Suppressor macrophage treated with lipopolysaccharide for 4 hours (primary cell): ENCODE data around the gene SGMS1.

Experiments
- DNase-seq: peaks from one replicate; pipeline ENCODE4 v3.0.0-alpha.2; 2020

Gene SGMS1

DNA sequence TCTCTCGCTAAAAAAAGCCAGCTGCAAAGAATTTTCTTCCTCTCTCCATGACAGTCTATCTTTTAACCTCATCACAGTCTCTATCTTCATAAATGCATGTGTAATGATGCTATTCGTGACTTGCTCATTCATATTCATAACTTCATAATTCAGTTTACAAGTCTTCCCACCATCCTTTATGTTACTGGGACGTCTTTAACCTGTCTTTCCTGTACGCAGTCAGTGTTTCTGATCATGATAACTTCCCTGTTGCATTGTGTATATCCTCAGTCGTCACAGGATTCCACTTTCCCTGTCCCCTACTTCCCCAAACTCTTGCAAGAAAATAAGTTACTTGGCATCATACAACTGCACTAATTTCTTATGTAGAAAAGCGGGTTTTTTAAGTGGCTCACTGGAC is 206.9 kb downstream of the SGMS1 start:
- no peak for DNase-seq

GRCh38 chr10:50416181-50416824 is 207.5 kb downstream of the SGMS1 start:
- DNase-seq: no peak

- no peak for DNase-seq
These were observed 208.5 kb downstream of the SGMS1 start for GRCh38 chr10:50415292-50415691.

DNA sequence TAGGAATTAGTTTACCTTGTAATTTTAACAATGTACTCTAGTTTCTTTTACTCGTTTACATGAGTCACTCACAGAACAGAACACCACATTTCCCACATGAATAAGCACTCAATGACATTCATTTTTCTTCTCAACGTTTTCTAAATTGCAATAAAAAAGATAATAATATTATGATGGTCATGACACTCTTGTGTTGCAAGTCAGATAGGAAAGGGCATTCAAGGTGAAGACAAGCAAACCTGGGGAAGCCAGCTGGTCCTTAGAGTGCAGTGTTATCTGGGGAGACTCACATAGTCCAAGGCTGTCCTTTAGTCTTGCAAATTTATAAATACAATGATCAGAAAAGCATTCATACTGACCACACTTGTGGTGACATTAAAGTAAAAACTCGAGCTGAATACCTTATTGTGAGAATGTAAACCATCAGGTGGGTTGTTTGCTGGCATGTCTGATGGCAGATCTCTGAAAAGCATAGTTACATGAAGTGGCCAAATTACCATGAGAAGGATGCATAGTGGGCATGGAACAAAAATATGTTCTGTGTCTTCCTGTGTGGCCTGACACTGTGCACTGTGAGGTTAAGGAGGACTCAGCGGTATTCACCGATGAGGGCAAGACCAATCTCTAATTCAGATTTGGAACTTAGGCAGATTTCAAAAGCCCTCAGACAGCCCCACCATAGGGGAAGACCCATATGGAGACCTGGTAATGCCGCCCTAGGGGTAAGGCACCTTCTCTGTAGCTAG is 213.5 kb downstream of the SGMS1 start:
- no peak for DNase-seq

DNA sequence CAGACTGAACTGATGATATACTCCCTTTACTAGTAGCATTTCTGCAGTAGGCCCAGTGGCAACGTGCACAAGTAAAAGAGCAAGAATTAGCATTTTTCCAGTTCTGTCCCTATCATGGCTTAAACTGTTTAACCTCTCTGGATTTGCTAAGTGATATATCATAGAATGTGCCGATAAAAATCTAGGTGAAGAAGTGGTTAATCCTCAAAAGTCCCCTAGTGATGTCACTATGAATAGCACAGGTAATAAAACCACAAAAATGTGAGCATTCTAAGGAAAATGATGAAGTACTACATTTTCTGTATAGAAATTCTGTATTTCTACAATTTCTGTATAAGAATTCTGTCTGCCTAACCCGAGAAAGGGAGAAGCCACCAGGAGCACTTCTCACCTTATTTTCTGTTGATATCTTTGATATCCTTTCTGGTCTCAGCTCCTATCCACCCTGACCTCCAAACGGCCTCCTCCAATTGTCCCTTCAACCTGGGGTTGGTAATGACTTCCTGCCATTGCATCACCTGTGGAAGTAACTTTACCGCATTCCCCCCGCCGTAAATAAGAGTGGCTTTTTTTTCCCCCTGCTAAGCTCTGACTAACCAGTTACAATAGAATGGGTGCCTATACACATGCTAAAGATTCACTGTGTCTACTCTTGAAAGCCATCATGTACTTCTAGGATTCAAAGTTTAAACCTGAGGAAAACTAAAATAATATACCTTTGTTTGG is 216.5 kb downstream of the SGMS1 start:
- DNase-seq: no peak

- DNase-seq: no peak
These were observed 217.2 kb downstream of the SGMS1 start for GRCh38 chr10:50406457-50407070.

GRCh38 chr10:50405723-50406122 is 218.0 kb downstream of the SGMS1 start:
- DNase-seq: no peak

- no peak for DNase-seq
These were observed 219.6 kb downstream of the SGMS1 start for GRCh38 chr10:50404021-50404773.

DNA sequence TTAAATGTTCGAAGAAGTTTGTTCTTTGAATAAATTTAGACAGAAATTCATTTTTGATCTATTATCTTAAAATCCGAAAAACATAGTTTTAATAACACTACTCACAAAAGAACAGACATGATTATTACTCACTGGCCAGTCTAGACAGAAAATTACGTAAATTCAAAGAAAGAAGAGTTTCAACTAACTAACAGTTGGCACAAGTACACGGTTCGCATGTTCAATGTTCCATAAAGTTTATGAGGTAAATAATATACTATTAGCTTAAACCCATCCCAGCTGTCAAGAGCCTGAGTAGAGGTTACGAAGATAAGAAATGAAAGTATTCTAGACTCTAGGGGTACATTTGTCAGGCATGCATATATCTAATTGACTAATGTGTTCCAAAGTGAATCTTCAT is 220.7 kb downstream of the SGMS1 start:
- DNase-seq: no peak

GRCh38 chr10:50402466-50402865 is 221.3 kb downstream of the SGMS1 start:
- no peak for DNase-seq

- DNase-seq: peak; percentile 49
These were observed 223.1 kb downstream of the SGMS1 start for GRCh38 chr10:50400694-50401093.

DNA sequence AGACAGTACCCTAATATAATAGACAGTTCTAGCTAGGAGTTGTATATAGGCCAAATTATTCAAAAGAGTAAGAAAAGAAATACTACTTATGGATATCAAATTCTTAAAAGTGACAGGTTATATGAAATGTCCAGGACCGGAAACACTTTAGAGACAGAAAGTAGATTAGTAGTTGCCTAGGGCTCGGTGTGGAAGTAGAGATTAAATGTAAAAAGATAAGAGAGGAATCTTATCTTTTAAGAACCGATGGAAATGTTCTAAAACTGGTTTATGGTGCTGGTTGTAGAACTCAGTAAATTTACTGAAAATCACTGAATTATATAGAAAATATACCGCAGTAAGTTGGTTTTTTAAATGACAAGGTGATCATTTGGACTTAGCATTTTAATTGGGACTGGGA is 224.9 kb downstream of the SGMS1 start:
- DNase-seq: no peak

GRCh38 chr10:50398381-50398780 is 225.4 kb downstream of the SGMS1 start:
- DNase-seq: peak; percentile 46

DNA sequence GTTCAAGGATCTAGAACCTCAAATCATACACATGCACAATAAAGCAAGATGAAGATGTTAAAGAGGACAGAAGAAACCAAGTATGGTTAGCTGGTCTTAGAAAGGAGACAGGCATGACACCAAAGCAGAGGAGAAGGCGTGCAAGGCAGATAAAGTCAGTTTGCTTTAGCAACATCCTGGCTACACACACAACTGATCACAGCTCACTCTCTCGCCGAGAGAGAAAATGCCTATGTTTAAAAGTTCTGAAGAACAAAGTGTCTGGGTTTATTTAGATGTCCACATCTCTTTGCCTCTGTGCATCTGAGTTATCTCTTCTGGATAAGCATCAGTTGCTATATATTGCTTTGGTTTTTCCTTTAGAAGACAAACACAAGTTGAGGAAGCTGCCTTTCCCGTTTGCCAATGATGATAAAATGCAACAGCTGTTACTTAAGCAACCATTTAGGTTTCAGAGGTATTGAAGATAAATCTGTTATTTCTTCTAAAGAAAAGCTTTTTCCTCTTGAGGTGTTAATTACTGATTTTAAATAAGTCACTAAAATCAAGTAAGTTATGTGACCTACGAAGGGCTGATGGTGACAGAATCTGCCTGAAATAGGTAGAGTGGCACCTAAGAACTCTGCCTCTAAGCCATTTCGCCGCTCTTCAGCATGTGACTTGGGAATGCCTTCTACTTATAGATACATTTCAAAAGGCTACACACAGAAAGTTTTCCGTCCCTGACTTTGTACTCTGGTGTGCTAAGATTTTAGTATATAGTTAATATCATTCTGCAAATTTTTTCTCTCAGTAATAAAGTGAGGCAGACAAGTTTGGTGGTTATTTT is 226.2 kb downstream of the SGMS1 start:
- DNase-seq: no peak

DNA sequence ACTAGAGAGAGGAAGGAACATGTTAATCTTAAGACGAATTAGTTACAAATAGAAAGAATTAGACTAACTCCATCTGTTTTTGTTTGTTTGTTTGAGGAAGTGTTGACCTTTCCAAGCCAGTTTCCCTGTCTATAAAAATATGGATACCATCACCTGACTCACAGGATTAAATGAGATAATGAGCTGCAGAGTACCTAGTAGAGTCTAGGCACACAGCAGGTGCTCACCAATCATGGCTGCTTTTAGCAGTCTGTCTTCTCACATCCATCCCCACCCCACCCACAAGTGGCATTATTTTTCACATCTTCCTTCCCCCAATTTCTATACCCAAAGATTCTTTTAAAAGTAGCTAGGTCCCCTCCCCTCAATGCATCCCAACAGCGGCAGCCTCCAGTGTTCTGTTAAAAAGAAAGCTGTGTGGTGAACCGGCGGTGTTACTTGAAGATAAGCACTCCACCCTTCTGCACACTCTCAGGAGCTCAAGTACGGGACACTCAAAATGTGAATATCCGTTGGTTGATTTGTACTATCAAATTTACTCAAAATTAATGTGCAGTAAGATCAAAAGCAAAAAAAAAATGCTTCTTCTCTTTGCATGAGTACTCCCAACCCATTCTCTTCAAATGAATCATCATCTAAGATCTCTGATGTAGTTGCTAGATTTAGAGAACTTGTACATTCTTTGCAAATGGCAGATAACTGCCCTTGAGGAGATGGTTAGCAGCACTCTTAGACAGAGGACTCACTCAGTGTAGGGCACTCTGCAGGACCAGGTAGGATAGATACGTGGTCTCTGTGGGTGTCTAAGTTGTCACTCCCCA is 227.1 kb downstream of the SGMS1 start:
- peak; percentile 35 for DNase-seq

GRCh38 chr10:50395851-50396250 is 227.9 kb downstream of the SGMS1 start:
- DNase-seq: peak; percentile 49

GRCh38 chr10:50395271-50395670 is 228.5 kb downstream of the SGMS1 start:
- DNase-seq: peak; percentile 89

DNA sequence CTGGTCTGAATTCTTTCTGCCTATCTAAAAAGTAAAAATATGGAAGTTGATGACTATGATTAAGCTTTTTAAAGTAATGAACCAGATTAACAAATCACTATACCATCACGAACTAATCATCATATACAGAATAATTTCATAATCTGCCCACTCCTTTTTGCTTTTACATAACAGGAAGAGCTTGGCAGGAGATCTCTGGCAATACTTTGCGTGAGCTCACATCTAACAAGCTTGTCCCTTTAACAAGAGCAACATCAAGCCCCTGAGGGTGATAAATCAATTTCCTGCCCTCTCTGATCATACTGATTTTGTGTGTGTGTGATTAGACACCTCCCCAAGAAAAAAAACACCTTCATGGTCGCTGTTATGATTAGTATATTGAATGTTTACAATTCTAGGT is 228.9 kb downstream of the SGMS1 start:
- DNase-seq: peak; percentile 87

DNA sequence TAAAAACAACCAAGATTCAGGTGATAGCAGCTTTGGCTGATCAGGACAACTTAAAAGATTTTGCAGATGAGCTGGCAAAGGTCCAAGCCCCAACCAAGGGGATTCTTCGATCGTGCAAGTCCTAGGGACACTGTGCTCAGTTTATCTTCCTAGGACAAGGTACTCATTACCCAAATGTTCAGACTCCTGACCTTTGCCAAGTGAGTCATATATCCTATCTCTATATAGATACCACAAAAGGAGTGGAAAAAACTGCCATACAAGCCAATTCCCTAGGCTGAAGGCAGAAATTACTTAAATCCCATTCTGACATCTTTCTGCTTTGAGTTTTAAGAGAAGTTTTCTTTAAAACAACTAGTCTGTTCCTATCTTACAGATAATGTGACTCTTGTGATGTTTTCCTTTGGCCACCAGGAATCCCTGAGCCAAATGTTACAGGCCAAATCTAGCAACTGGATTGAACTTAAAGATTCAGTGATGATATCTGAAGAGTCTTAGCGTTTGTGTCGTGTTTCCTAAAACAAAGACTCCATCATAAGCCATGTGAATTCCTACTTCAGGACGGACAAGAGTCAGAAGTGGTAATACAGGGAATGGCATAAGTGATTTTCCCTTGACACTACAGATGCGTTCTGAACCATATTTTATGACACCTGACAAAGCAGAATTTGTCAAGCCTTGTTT is 229.8 kb downstream of the SGMS1 start:
- no peak for DNase-seq

DNA sequence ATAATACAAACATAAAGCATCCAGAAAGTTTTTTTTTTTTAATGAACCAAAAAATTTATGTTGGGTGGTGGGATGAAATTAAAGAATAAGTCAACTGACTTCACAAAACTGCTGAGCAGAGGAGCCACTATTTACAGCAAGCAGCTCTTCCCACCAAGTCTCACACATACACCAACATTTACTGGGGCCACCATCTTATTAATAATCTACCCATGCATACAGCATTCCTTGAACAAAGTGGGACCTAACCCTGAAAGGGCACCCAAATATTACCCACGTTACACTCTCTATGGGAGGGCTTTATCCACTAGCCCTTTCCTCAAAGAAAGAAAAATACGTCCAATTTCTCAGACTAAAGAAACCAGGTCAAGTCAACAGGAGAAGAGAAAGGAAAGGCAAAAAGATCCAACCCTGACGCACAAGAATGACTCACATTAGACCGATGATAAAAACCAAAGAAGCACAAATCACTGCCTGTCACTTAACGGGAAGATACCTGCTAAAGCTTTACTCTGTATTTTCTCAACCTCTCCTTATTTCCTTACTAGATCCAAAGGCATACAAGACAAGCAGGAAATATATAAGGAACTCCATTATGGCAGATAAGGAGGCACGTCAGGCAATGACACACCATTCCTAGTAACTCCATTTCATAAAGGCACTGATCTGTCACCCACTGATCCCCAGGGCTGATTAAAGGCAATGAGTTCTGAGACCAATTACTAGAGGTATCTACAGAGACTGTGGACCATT is 230.6 kb downstream of the SGMS1 start:
- no peak for DNase-seq
